ENCODE results near the gene FLG2.

GRCh38 chr1:152309955-152310354 is 49.9 kb downstream of the FLG2 start:
- no peak for TF ChIP-seq CTCF (IDR thresholded peaks at IDR 0.05)
- no peak for TF ChIP-seq EP300 (IDR thresholded peaks at IDR 0.05)
- no peak for TF ChIP-seq POLR2AphosphoS5 (IDR thresholded peaks at IDR 0.05)
- no peak for TF ChIP-seq POLR2A (IDR thresholded peaks at IDR 0.05)
